ENCODE results near the gene SYDE1. TPM values are rescaled to one million over a fixed set of nuclear protein-coding genes. Genes with fewer than 3 reads are reported as not detected.

SYDE1 gene
- total and polyA plus RNA-seq, 4 donors: 0.72 to 4.2 (median 3.7) TPM

GRCh38 chr19:15129856-15130585 lies 22.8 kb downstream of the SYDE1 start:
- DNase-seq (ENCODE audit: low spot score): no peak
- H3K36me3 ChIP-seq (ENCODE audit: control insufficient read depth in 4 of 4, insufficient read depth in 3 of 4, low read depth in 1 of 4, low read length in 3 of 4): no peaks in the 10 kb centered on the region
- peaks cover 0 to 4% (median 2%) of the 10 kb centered on the region in 4 donors for H3K4me1 ChIP-seq (ENCODE audit: control insufficient read depth in 4 of 4, insufficient read depth in 4 of 4, low read length in 3 of 4)
- H3K9me3 ChIP-seq (ENCODE audit: control insufficient read depth in 4 of 4, low read length in 3 of 4): no peaks in the 10 kb centered on the region
- no peak overlapping the region for H3K27ac ChIP-seq (ENCODE audit: low read depth in 1 of 2, low read length in 2 of 2)
- TF ChIP-seq EGR1 (IDR thresholded peaks at IDR 0.05; ENCODE audit: low read depth in 2 of 2): no peak
- TF ChIP-seq FOXA2 (IDR thresholded peaks at IDR 0.05): no peak
- H3K27me3 ChIP-seq (ENCODE audit: control insufficient read depth in 4 of 4, insufficient read depth in 4 of 4, low read length in 3 of 4): no peaks in the 10 kb centered on the region
- whole genome bisulfite sequencing: 77% methylated on average over 16 of the region's 16 CpGs
- no peak overlapping the region for H3K9ac ChIP-seq (ENCODE audit: low read depth in 1 of 2, low read length in 2 of 2)
- H3K4me3 ChIP-seq (ENCODE audit: low read depth in 1 of 3, low read length in 3 of 3): no peak overlapping the region

GRCh38 chr19:15136234-15136954 lies 29.2 kb downstream of the SYDE1 start:
- no peak for DNase-seq (ENCODE audit: low spot score)
- Histone ChIP-seq H3K27me3 (ENCODE audit: control insufficient read depth in 4 of 4, insufficient read depth in 4 of 4, low read length in 3 of 4) (peaks cover 0 to 2% (median 0%) of the 10 kb centered on the region in 4 donors), H3K4me1 (ENCODE audit: control insufficient read depth in 4 of 4, insufficient read depth in 4 of 4, low read length in 3 of 4) (no peaks in the 10 kb centered on the region), H3K9me3 (ENCODE audit: control insufficient read depth in 4 of 4, low read length in 3 of 4) (peaks cover 0 to 4% (median 0%) of the 10 kb centered on the region in 4 donors), H3K9ac (ENCODE audit: low read depth in 1 of 2, low read length in 2 of 2) (no peak overlapping the region), H3K4me3 (ENCODE audit: low read depth in 1 of 3, low read length in 3 of 3) (no peak overlapping the region), H3K36me3 (ENCODE audit: control insufficient read depth in 4 of 4, insufficient read depth in 3 of 4, low read depth in 1 of 4, low read length in 3 of 4) (no peaks in the 10 kb centered on the region), H3K27ac (ENCODE audit: low read depth in 1 of 2, low read length in 2 of 2) (no peak overlapping the region)
- 78% methylated on average over 2 of the region's 2 CpGs for WGBS
- TF ChIP-seq FOXA1 (IDR thresholded peaks at IDR 0.05): no peak
- TF ChIP-seq FOXA2 (IDR thresholded peaks at IDR 0.05): no peak
- no peak for TF ChIP-seq EGR1 (IDR thresholded peaks at IDR 0.05; ENCODE audit: low read depth in 2 of 2)
- TF ChIP-seq TAF1 (conservative IDR thresholded peaks at IDR 0.05): no peak
- no peak for TF ChIP-seq GABPA (IDR thresholded peaks at IDR 0.05 in 1 of 2, conservative IDR thresholded peaks at IDR 0.05 in 1 of 2)
- TF ChIP-seq HNF4G (IDR thresholded peaks at IDR 0.05): no peak
- no peak for TF ChIP-seq RAD21 (IDR thresholded peaks at IDR 0.05)
- no peak for TF ChIP-seq REST (IDR thresholded peaks at IDR 0.05)
- TF ChIP-seq CTCF (IDR thresholded peaks at IDR 0.05; ENCODE audit: low read depth, low read length, missing input control): no peak
- no peak for TF ChIP-seq RXRA (IDR thresholded peaks at IDR 0.05)
- TF ChIP-seq ZBTB33 (IDR thresholded peaks at IDR 0.05): no peak
- TF ChIP-seq JUND (IDR thresholded peaks at IDR 0.05): no peak
- no peak for TF ChIP-seq NR2F2 (IDR thresholded peaks at IDR 0.05)
- no peak for TF ChIP-seq MAX (IDR thresholded peaks at IDR 0.05)
- TF ChIP-seq HNF4A (conservative IDR thresholded peaks at IDR 0.05): no peak
- TF ChIP-seq ATF3 (IDR thresholded peaks at IDR 0.05): no peak
- no peak for TF ChIP-seq SP1 (IDR thresholded peaks at IDR 0.05)
